Vagina (tissue), 2 donors: ENCODE measurements around the gene EGFR. TPM values are rescaled to one million over a fixed set of nuclear protein-coding genes. Genes with fewer than 3 reads are reported as not detected.

ENCODE experiments used
- DNase-seq, 2 donors: peaks; one replicate each; pipeline ENCODE4 v3.0.0-alpha.2; 2017; ENCODE audit errors: extremely low spot score in 2 of 2
- H3K27ac ChIP-seq: fragments of 200-600 bp; sonication (generic); one replicate; pipeline ENCODE4 v1.5.1; 2019
- H3K27me3 ChIP-seq: fragments of 200-600 bp; sonication (generic); one replicate; pipeline ENCODE4 v1.5.1; 2019
- H3K36me3 ChIP-seq, 2 donors: fragments of 200-600 bp; sonication (generic); one replicate each; pipeline ENCODE4 v1.5.1; 2017 to 2019
- H3K4me1 ChIP-seq: fragments of 200-600 bp; sonication (generic); one replicate; pipeline ENCODE4 v1.5.1; 2019
- H3K4me3 ChIP-seq, 2 donors: fragments of 200-600 bp; sonication (generic); 1 replicate in 1 of 2; 2 replicates in 1 of 2; pipeline ENCODE4 v1.5.1; 2016 to 2019
- H3K9me3 ChIP-seq: fragments of 200-600 bp; sonication (generic); one replicate; pipeline ENCODE4 v1.5.1; 2019
- CTCF ChIP-seq, 3 experiments: fragments of 450-650 bp in 2 of 3; fragments of 200-600 bp in 1 of 3; sonication (generic) in 1 of 3; IDR thresholded peaks; one replicate each; pipeline ENCODE4 v1.5.1; 2017 to 2019; ENCODE audit warnings: antibody characterized with exemption in 3 of 3, mild to moderate bottlenecking in 2 of 3, moderate library complexity in 2 of 3
- POLR2A ChIP-seq, 2 donors: fragments of 450-650 bp; IDR thresholded peaks; one replicate each; pipeline ENCODE4 v1.6.1; 2017; ENCODE audit warnings: antibody characterized with exemption in 2 of 2, mild to moderate bottlenecking in 2 of 2, moderate library complexity in 2 of 2
- POLR2AphosphoS5 ChIP-seq, 2 donors: sonication (generic); formaldehyde crosslinking; IDR thresholded peaks; one replicate each; pipeline ENCODE4 v1.9.0; 2017; ENCODE audit warnings: antibody characterized with exemption in 2 of 2, mild to moderate bottlenecking in 2 of 2, low read depth in 1 of 2; ENCODE audit not compliant: insufficient read depth in 1 of 2
- intact Hi-C: fragments of 100-400 bp; cut with DNase I; formaldehyde crosslinking; loops from one replicate; pipeline ENCODE4 v1.15.1; 2023
- total RNA-seq: library from RNA; depleted of rRNA; stranded (reverse); fragments of >200 nt; gene quantifications from one replicate; pipeline ENCODE4 v1.2.3, GENCODE V29; 2016

The EGFR gene
- total RNA-seq, 1 donor from 2014 or later, result 130 TPM

GRCh38 chr7:55019691-55020465, 1.1 kb downstream of the EGFR start:
- H3K27ac ChIP-seq, result peak overlapping the region; percentile 89
- H3K36me3 ChIP-seq, result no peaks in the 10 kb centered on the region
- TF ChIP-seq CTCF (IDR thresholded peaks at IDR 0.05), result no peak
- no peak for TF ChIP-seq POLR2A (IDR thresholded peaks at IDR 0.05)
- TF ChIP-seq POLR2AphosphoS5 (IDR thresholded peaks at IDR 0.05; ENCODE audit: insufficient read depth in 1 of 2, low read depth in 1 of 2), result peak in 1 of 2 donors; percentile 42
- peak overlapping the region; percentile 57 to 98 for H3K4me3 ChIP-seq
- no peaks in the 10 kb centered on the region for H3K27me3 ChIP-seq
- intact Hi-C loops, result loop anchor here (5.0 to 10.0 kb wide), 3 partner anchors 112 to 235 kb away; no protein-coding TSS in a partner anchor
- H3K9me3 ChIP-seq, result no peaks in the 10 kb centered on the region
- peaks cover 52% of the 10 kb centered on the region for H3K4me1 ChIP-seq
- DNase-seq, result no peak

DNA sequence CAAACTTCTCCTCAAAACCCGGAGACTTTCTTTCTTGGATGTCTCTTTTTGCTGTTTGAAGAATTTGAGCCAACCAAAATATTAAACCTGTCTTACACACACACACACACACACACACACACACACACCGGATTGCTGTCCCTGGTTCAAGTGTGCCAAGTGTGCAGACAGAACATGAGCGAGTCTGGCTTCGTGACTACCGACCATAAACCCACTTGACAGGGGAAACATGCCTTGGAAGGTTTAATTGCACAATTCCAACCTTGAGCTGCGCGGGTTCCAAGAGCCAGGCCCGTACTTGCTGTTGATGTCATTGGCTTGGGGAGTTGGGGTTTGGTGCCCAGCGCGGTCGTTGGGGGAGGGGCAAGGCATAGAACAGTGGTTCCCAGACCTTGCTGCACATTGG, 1.7 kb downstream of the EGFR start:
- Histone ChIP-seq H3K4me1 (peaks cover 58% of the 10 kb centered on the region), H3K27ac (peak overlapping the region; percentile 89), H3K9me3 (no peaks in the 10 kb centered on the region), H3K27me3 (no peaks in the 10 kb centered on the region), H3K36me3 (no peaks in the 10 kb centered on the region), H3K4me3 (peak overlapping the region; percentile 57 to 98)
- intact Hi-C loops, result loop anchor here (5.0 kb wide), 1 partner anchor 112 kb away; no protein-coding TSS in a partner anchor
- TF ChIP-seq CTCF (IDR thresholded peaks at IDR 0.05), result no peak
- TF ChIP-seq POLR2A (IDR thresholded peaks at IDR 0.05), result peak in 1 of 2 donors; percentile 22
- peak in 1 of 2 donors; percentile 41 for TF ChIP-seq POLR2AphosphoS5 (IDR thresholded peaks at IDR 0.05; ENCODE audit: insufficient read depth in 1 of 2, low read depth in 1 of 2)
- no peak for DNase-seq

- peaks cover 64% of the 10 kb centered on the region for H3K4me1 ChIP-seq
- H3K9me3 ChIP-seq, result no peaks in the 10 kb centered on the region
- H3K36me3 ChIP-seq, result no peaks in the 10 kb centered on the region
- H3K4me3 ChIP-seq, result peak overlapping the region; percentile 57 to 98
- H3K27ac ChIP-seq, result peak overlapping the region; percentile 89
- TF ChIP-seq POLR2A (IDR thresholded peaks at IDR 0.05) (no peak), POLR2AphosphoS5 (IDR thresholded peaks at IDR 0.05; ENCODE audit: insufficient read depth in 1 of 2, low read depth in 1 of 2) (peak in 1 of 2 donors; percentile 23), CTCF (IDR thresholded peaks at IDR 0.05) (no peak)
- no peak for DNase-seq
- H3K27me3 ChIP-seq, result no peaks in the 10 kb centered on the region
- intact Hi-C loops, result loop anchor here (5.0 kb wide), 1 partner anchor 111 kb away; no protein-coding TSS in a partner anchor
These were observed 2.2 kb downstream of the EGFR start for GRCh38 chr7:55021053-55021452.

DNA sequence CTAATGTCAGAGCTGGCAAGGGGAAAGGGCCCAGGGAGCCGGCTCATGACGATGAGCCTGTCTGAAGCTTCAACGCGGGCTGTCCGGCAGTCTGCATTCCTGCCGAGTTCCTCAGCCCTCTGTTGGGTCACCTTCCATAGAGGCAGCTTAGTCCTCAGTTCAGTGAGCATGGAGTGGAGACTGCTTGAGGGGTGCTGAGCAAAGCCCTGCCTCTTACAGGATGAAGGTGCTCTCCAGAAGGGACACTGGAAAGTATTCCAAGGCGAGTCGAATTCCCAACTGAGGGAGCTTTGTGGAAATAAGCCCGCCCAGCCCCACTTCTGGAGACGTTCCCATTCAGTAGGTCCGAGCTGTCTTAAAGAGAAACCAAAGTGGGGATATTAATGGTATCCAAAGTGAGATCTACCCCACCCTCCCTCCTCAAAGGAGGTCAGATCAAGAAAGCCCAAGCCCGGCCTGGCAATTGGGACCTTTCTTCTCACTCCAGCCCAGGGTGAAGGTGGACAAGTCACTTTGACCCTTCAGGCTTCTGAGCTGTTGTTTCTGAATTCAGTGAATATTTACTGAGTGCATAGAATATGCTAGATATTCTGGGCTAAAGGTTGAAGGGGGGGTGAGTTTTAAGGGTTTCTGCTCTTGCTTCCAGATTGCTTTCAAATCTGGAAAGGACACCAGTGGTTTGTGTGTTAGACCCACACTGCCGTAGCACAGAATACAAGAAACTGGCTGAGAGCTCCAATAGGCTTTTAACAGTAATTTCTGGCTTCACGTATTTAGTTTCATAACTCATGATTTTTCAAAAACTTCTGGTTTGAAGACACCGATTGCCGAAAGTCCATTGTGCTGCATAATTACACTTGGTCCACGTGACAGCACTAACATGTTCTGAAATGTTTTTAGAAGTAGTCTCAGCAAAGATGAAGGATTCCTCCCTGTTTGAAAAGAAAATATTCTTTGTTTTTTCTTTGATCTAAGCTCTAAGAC, 3.5 kb downstream of the EGFR start:
- peak overlapping the region; percentile 19 to 57 for H3K4me3 ChIP-seq
- H3K27ac ChIP-seq, result peak overlapping the region; percentile 89
- intact Hi-C loops, result loop anchor here (5.0 kb wide), 1 partner anchor 110 kb away; no protein-coding TSS in a partner anchor
- H3K9me3 ChIP-seq, result no peaks in the 10 kb centered on the region
- peaks cover 75% of the 10 kb centered on the region for H3K4me1 ChIP-seq
- TF ChIP-seq POLR2AphosphoS5 (IDR thresholded peaks at IDR 0.05; ENCODE audit: insufficient read depth in 1 of 2, low read depth in 1 of 2) (no peak), CTCF (IDR thresholded peaks at IDR 0.05) (no peak), POLR2A (IDR thresholded peaks at IDR 0.05) (no peak)
- H3K27me3 ChIP-seq, result no peaks in the 10 kb centered on the region
- DNase-seq, result no peak
- no peaks in the 10 kb centered on the region for H3K36me3 ChIP-seq
